Activated T-cell treated with anti-CD3 and anti-CD28 coated beads, Interleukin-2, amount 50 U/mL, for 24 hours (primary cell): ENCODE measurements around the gene THSD7B.
"Not testable (repeated sequence)": the region's sequence is repeated elsewhere in the genome, so short reads cannot be mapped to it uniquely, and the experiment has no call there.

Experiments used
- DNase-seq: peaks from one replicate; pipeline ENCODE4 v3.0.0-alpha.2; 2020
- H3K27ac Mint-ChIP-seq: 2 replicates; pipeline ENCODE4 v1.8.0; 2020; ENCODE audit warnings: mild to moderate bottlenecking, mixed read lengths
- H3K27me3 Mint-ChIP-seq: 2 replicates; pipeline ENCODE4 v1.8.0; 2020; ENCODE audit warnings: mixed read lengths
- H3K36me3 Mint-ChIP-seq: 2 replicates; pipeline ENCODE4 v1.8.0; 2020; ENCODE audit warnings: low read depth, mixed read lengths
- H3K4me1 Mint-ChIP-seq: 2 replicates; pipeline ENCODE4 v1.8.0; 2020; ENCODE audit warnings: low read depth, mixed read lengths
- H3K4me3 Mint-ChIP-seq: 2 replicates; pipeline ENCODE4 v1.8.0; 2020; ENCODE audit warnings: mild to moderate bottlenecking, moderate library complexity, mixed read lengths
- H3K9me3 Mint-ChIP-seq: 2 replicates; pipeline ENCODE4 v1.8.0; 2020; ENCODE audit warnings: mixed read lengths

The THSD7B gene

DNA sequence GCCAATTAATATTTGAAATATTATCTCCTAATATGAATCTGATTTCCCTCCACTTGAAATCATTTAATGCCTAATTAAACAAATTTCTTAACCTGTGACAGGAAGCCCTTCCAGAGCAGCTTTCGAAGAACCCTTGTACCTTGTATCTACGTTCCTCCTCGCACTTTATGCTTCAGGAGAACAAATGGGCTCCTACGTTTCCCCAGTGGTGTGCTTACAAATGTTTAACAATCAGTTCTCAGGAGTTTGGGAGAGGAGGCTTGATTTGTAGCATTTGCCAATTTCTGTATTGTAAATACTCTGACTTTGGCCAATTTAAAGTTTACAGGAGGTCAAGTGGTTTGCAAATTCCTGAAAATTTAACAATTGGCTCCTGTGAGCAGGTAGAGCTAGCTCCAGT, 327.8 kb downstream of the THSD7B start:
- Mint-ChIP-seq H3K4me3 (no peak overlapping the region), H3K36me3 (no peaks in the 10 kb centered on the region), H3K9me3 (no peaks in the 10 kb centered on the region), H3K4me1 (no peaks in the 10 kb centered on the region), H3K27me3 (no peaks in the 10 kb centered on the region), H3K27ac (no peak overlapping the region)
- no peak for DNase-seq

DNA sequence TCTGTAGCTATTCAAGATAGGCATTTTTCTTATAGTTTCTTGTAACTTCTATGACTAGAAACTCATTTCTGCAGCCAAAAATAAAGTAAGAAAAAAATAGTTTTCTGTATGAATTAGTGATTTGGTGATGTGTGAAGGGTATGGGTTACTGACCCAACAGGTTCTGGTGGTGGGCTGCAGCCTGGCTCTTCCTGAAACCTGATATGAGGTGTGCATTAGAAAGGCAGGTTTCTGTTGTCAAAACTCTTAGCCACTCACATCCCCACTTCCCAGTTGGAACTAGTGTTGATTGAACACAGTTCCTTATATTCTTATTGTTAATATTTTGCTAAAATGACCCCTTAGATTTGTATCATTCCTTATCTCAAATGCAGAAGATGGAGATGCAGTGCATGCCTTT, 330.8 kb downstream of the THSD7B start:
- Mint-ChIP-seq H3K27me3 (no peaks in the 10 kb centered on the region), H3K9me3 (no peaks in the 10 kb centered on the region), H3K27ac (no peak overlapping the region), H3K36me3 (no peaks in the 10 kb centered on the region), H3K4me3 (no peak overlapping the region), H3K4me1 (no peaks in the 10 kb centered on the region)
- DNase-seq = no peak

DNA sequence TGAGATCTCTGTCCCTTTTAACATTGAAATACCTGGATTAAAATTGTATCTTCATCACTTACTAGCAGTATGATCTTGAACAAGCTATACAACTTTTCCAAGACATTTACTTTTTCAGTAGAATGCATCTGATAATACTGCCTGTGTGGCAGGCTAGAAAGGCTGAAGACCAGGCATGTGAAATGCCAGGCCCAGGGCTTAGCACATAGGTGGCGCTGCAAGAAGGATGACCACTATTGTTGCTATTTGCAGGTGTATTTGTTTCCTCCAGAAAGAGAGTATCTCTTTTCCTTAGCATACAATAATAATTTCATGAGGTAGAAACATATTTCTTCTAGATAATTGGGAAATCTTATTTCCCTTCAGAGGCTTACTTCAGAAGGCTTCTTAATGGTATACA, 331.3 kb downstream of the THSD7B start:
- no peaks in the 10 kb centered on the region for H3K36me3 Mint-ChIP-seq
- H3K9me3 Mint-ChIP-seq = no peaks in the 10 kb centered on the region
- no peaks in the 10 kb centered on the region for H3K27me3 Mint-ChIP-seq
- no peaks in the 10 kb centered on the region for H3K4me1 Mint-ChIP-seq
- no peak for DNase-seq
- no peak overlapping the region for H3K4me3 Mint-ChIP-seq
- H3K27ac Mint-ChIP-seq = no peak overlapping the region

GRCh38 chr2:137101814-137102213, 336.5 kb downstream of the THSD7B start:
- H3K4me1 Mint-ChIP-seq, H3K36me3 Mint-ChIP-seq, H3K27me3 Mint-ChIP-seq, DNase-seq, H3K27ac Mint-ChIP-seq, H3K4me3 Mint-ChIP-seq, H3K9me3 Mint-ChIP-seq: not testable (repeated sequence)

GRCh38 chr2:137107904-137108303, 342.6 kb downstream of the THSD7B start:
- H3K27ac Mint-ChIP-seq = no peak overlapping the region
- no peak overlapping the region for H3K4me3 Mint-ChIP-seq
- no peak for DNase-seq
- no peaks in the 10 kb centered on the region for H3K36me3 Mint-ChIP-seq
- H3K27me3 Mint-ChIP-seq = no peaks in the 10 kb centered on the region
- peaks cover 4% of the 10 kb centered on the region for H3K9me3 Mint-ChIP-seq
- no peaks in the 10 kb centered on the region for H3K4me1 Mint-ChIP-seq

- no peak overlapping the region for H3K27ac Mint-ChIP-seq
- H3K9me3 Mint-ChIP-seq = peaks cover 2% of the 10 kb centered on the region
- no peaks in the 10 kb centered on the region for H3K36me3 Mint-ChIP-seq
- H3K27me3 Mint-ChIP-seq = no peaks in the 10 kb centered on the region
- no peak overlapping the region for H3K4me3 Mint-ChIP-seq
- no peak for DNase-seq
- H3K4me1 Mint-ChIP-seq = no peaks in the 10 kb centered on the region
Measured at GRCh38 chr2:137111896-137112295, 346.6 kb downstream of the THSD7B start.

GRCh38 chr2:137115081-137115794, 349.9 kb downstream of the THSD7B start:
- DNase-seq = no peak
- Mint-ChIP-seq H3K9me3 (peaks cover 2% of the 10 kb centered on the region), H3K27ac (no peak overlapping the region), H3K27me3 (no peaks in the 10 kb centered on the region), H3K4me3 (no peak overlapping the region), H3K4me1 (no peaks in the 10 kb centered on the region), H3K36me3 (no peaks in the 10 kb centered on the region)

DNA sequence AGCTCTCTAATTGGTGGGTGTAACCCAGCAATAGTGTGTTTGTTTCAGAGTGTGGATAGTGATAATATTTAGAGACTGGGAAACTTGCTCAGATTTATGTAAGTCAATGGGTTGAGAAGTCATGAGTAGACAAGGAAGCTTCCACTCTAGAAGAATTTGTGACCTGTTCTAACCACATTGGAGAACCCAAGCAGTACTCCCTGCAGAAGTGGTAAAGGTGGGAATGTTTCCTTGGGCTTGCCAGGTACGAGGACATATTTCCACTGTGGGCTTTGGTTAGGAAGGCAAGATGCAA, 350.4 kb downstream of the THSD7B start:
- H3K9me3 Mint-ChIP-seq = peaks cover 2% of the 10 kb centered on the region
- H3K4me1 Mint-ChIP-seq = no peaks in the 10 kb centered on the region
- no peak overlapping the region for H3K4me3 Mint-ChIP-seq
- H3K27me3 Mint-ChIP-seq = no peaks in the 10 kb centered on the region
- no peak for DNase-seq
- no peaks in the 10 kb centered on the region for H3K36me3 Mint-ChIP-seq
- H3K27ac Mint-ChIP-seq = no peak overlapping the region

DNA sequence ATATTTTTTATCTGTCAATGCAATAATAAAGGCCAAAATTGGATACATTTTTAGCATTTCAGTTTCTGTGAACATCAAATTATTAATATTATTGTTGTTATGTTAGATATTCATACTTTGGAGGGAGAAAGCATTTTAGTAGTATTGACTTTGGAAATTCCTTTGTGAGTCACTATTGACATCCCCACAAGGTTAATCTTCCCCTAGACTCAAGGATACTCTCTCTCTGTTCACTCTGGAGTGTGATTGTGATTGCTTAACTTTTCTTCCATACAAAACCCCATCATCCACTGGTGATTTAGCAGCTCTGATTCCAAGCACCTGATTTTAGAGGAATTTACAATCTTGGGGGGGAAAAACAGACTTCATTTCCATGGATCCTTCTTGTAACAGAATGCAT, 352.0 kb downstream of the THSD7B start:
- H3K27ac Mint-ChIP-seq = no peak overlapping the region
- DNase-seq = no peak

DNA sequence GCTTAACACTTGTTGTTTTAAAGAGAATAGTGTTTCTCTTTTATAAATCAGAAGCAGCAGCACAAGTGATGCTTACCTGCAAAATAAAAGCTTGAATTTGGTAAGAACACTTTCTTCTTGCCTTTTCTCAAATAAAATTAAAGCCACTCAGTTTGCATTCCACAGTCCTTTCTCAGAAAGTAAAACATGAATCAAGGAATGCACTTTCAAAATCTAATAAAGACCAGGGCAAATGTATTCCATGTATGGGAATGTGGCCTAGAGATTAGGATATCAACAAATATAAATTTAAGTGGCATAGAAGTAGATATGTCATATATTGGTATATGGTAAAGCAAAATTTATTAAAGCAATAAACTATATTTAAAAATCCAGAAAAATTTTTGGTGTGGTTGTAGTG, 352.8 kb downstream of the THSD7B start:
- Mint-ChIP-seq H3K9me3 (no peaks in the 10 kb centered on the region), H3K4me1 (no peaks in the 10 kb centered on the region), H3K36me3 (no peaks in the 10 kb centered on the region), H3K27ac (no peak overlapping the region), H3K4me3 (no peak overlapping the region), H3K27me3 (no peaks in the 10 kb centered on the region)
- no peak for DNase-seq

More for the DNA sequence above, 352.0 kb downstream of the THSD7B start:
- Mint-ChIP-seq H3K36me3 (no peaks in the 10 kb centered on the region), H3K9me3 (no peaks in the 10 kb centered on the region), H3K4me1 (no peaks in the 10 kb centered on the region), H3K4me3 (no peak overlapping the region), H3K27me3 (no peaks in the 10 kb centered on the region)

DNA sequence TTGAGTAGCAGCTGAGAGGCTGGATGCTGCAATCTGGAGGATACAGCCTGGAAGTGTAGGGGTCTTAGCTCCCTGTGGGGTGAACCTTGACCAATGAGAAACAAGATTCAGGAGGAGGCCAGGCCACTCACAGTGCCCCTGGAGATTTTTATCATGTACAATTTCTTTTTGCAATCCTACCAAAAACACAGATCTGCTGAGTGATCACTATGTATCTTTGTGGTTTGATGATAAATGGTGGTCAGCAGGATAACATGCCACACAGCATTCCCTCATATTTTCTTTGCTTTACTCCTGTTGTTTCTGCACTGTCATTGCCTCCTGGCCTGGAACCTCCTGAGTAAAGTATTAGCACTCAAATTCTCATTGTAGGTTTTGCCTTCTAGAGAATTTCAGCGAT, 357.9 kb downstream of the THSD7B start:
- Mint-ChIP-seq H3K36me3 (no peaks in the 10 kb centered on the region), H3K4me3 (no peak overlapping the region), H3K4me1 (no peaks in the 10 kb centered on the region), H3K27me3 (no peaks in the 10 kb centered on the region), H3K9me3 (no peaks in the 10 kb centered on the region), H3K27ac (no peak overlapping the region)
- DNase-seq = no peak

- no peak for DNase-seq
- H3K9me3 Mint-ChIP-seq = peaks cover 2% of the 10 kb centered on the region
- no peaks in the 10 kb centered on the region for H3K27me3 Mint-ChIP-seq
- no peaks in the 10 kb centered on the region for H3K36me3 Mint-ChIP-seq
- no peak overlapping the region for H3K27ac Mint-ChIP-seq
- H3K4me3 Mint-ChIP-seq = no peak overlapping the region
- H3K4me1 Mint-ChIP-seq = no peaks in the 10 kb centered on the region
Measured at GRCh38 chr2:137133225-137133624, 367.9 kb downstream of the THSD7B start.

- H3K4me1 Mint-ChIP-seq = no peaks in the 10 kb centered on the region
- H3K4me3 Mint-ChIP-seq = no peak overlapping the region
- H3K27me3 Mint-ChIP-seq = no peaks in the 10 kb centered on the region
- H3K27ac Mint-ChIP-seq = no peak overlapping the region
- H3K9me3 Mint-ChIP-seq = peaks cover 2% of the 10 kb centered on the region
- DNase-seq = no peak
- no peaks in the 10 kb centered on the region for H3K36me3 Mint-ChIP-seq
Measured at GRCh38 chr2:137138263-137138662, 372.9 kb downstream of the THSD7B start.

GRCh38 chr2:137151731-137152130, 386.4 kb downstream of the THSD7B start:
- no peak for DNase-seq
- H3K4me3 Mint-ChIP-seq = no peak overlapping the region
- H3K36me3 Mint-ChIP-seq = no peaks in the 10 kb centered on the region
- H3K4me1 Mint-ChIP-seq = no peaks in the 10 kb centered on the region
- no peaks in the 10 kb centered on the region for H3K27me3 Mint-ChIP-seq
- no peaks in the 10 kb centered on the region for H3K9me3 Mint-ChIP-seq
- no peak overlapping the region for H3K27ac Mint-ChIP-seq

DNA sequence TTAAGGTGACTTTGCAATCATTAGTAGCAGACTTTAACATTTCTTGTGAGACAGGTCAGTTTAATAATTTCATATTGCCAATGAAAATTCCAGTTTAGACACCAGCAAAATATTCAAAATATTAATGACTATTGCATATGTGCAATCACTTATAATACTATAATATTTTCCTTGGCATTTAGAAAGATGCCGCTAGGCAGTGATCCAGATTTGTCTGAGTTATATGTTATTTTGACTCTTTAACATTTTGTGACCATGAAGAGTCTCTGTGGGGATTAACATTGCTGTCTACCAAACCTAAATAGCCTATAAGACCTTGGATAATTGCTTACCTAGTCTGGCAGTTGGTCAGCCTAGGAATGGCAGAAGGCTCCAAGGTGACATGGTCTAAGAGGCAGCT, 389.6 kb downstream of the THSD7B start:
- DNase-seq = no peak
- H3K36me3 Mint-ChIP-seq = no peaks in the 10 kb centered on the region
- H3K4me1 Mint-ChIP-seq = no peaks in the 10 kb centered on the region
- H3K4me3 Mint-ChIP-seq = no peak overlapping the region
- no peaks in the 10 kb centered on the region for H3K27me3 Mint-ChIP-seq
- no peaks in the 10 kb centered on the region for H3K9me3 Mint-ChIP-seq
- H3K27ac Mint-ChIP-seq = no peak overlapping the region
